H9 (cell line): ENCODE results near the gene LHPP. TPM values are rescaled to one million over a fixed set of nuclear protein-coding genes. Genes with fewer than 3 reads are reported as not detected.

ENCODE experiments used
- DNase-seq: peaks from one replicate; pipeline ENCODE4 v3.0.0-alpha.2; 2017
- H2AFZ ChIP-seq: one replicate; pipeline ENCODE4 v1.6.1; 2013; ENCODE audit warnings: mild to moderate bottlenecking, low read length, control low read depth, moderate library complexity
- H2AK5ac ChIP-seq: 2 replicates; pipeline ENCODE4 v1.6.1; 2013; ENCODE audit warnings: low read length, control low read depth, mixed read lengths; ENCODE audit not compliant: insufficient read length
- H2BK120ac ChIP-seq: one replicate; pipeline ENCODE4 v1.6.1; 2013; ENCODE audit warnings: low read depth, mild to moderate bottlenecking, low read length, control low read depth, inconsistent platforms; ENCODE audit not compliant: poor library complexity, severe bottlenecking
- H2BK12ac ChIP-seq: 2 replicates; pipeline ENCODE4 v1.6.1; 2013; ENCODE audit warnings: low read length, control low read depth, mixed read lengths, low read depth; ENCODE audit not compliant: insufficient read length
- H2BK15ac ChIP-seq: 2 replicates; pipeline ENCODE4 v1.6.1; 2013; ENCODE audit warnings: low read depth, low read length, control low read depth
- H2BK20ac ChIP-seq: one replicate; pipeline ENCODE4 v1.6.1; 2013; ENCODE audit warnings: low read depth, mild to moderate bottlenecking, low read length, control low read depth, inconsistent platforms; ENCODE audit not compliant: poor library complexity, severe bottlenecking
- H2BK5ac ChIP-seq: 2 replicates; pipeline ENCODE4 v1.6.1; 2013; ENCODE audit warnings: low read length, control low read depth, mixed read lengths; ENCODE audit not compliant: insufficient read length
- H3K14ac ChIP-seq: 2 replicates; pipeline ENCODE4 v1.6.1; 2013; ENCODE audit warnings: low read length, control low read depth; ENCODE audit not compliant: insufficient read depth
- H3K18ac ChIP-seq: 2 replicates; pipeline ENCODE4 v1.6.1; 2013; ENCODE audit warnings: low read depth, mild to moderate bottlenecking, mixed read lengths, low read length, control low read depth; ENCODE audit not compliant: insufficient read length
- H3K23ac ChIP-seq: 2 replicates; pipeline ENCODE4 v1.6.1; 2013; ENCODE audit warnings: low read length, control low read depth, mixed read lengths, low read depth; ENCODE audit not compliant: insufficient read length
- H3K23me2 ChIP-seq: 2 replicates; pipeline ENCODE4 v1.6.1; 2013; ENCODE audit warnings: low read depth, mild to moderate bottlenecking, mixed read lengths, low read length, control low read depth; ENCODE audit not compliant: insufficient read length, poor library complexity, severe bottlenecking
- H3K27ac ChIP-seq: 2 replicates; pipeline ENCODE4 v1.5.1; 2013; ENCODE audit warnings: low read length, control low read depth, mixed read lengths, low read depth; ENCODE audit not compliant: insufficient read length
- H3K27me3 ChIP-seq: 2 replicates; pipeline ENCODE4 v1.6.1; 2013; ENCODE audit warnings: low read length, control low read depth, inconsistent platforms; ENCODE audit not compliant: insufficient read depth
- H3K4ac ChIP-seq: 2 replicates; pipeline ENCODE4 v1.6.1; 2013; ENCODE audit warnings: low read depth, mild to moderate bottlenecking, control low read depth, inconsistent platforms, low read length, moderate library complexity
- H3K4me1 ChIP-seq: 2 replicates; pipeline ENCODE4 v1.6.1; 2013; ENCODE audit warnings: low read length, control low read depth, inconsistent platforms; ENCODE audit not compliant: insufficient read depth
- H3K4me2 ChIP-seq: 2 replicates; pipeline ENCODE4 v1.6.1; 2013; ENCODE audit warnings: low read length, control low read depth, mixed read lengths; ENCODE audit not compliant: insufficient read length, insufficient read depth
- H3K56ac ChIP-seq: 2 replicates; pipeline ENCODE4 v1.6.1; 2013; ENCODE audit warnings: low read depth, mild to moderate bottlenecking, mixed read lengths, low read length, control low read depth; ENCODE audit not compliant: insufficient read length
- H3K79me1 ChIP-seq: 2 replicates; pipeline ENCODE4 v1.6.1; 2013; ENCODE audit warnings: low read depth, mild to moderate bottlenecking, moderate library complexity, low read length, control low read depth, inconsistent platforms; ENCODE audit not compliant: insufficient read depth, poor library complexity, severe bottlenecking
- H3K79me2 ChIP-seq: 2 replicates; pipeline ENCODE4 v1.6.1; 2013; ENCODE audit warnings: low read length, control low read depth, inconsistent platforms; ENCODE audit not compliant: insufficient read depth
- H3K9ac ChIP-seq: 2 replicates; pipeline ENCODE4 v1.6.1; 2013; ENCODE audit warnings: low read length, control low read depth, mixed read lengths; ENCODE audit not compliant: insufficient read length; ENCODE audit errors: extremely low read depth
- H3K9me3 ChIP-seq: one replicate; pipeline ENCODE4 v1.6.1; 2013; ENCODE audit warnings: low read depth, low read length, inconsistent platforms; ENCODE audit not compliant: control insufficient read depth
- H3T11ph ChIP-seq: one replicate; pipeline ENCODE4 v1.6.1; 2013; ENCODE audit warnings: mild to moderate bottlenecking, low read length, control low read depth, inconsistent platforms
- H4K20me1 ChIP-seq: one replicate; pipeline ENCODE4 v1.6.1; 2013; ENCODE audit not compliant: control insufficient read depth, insufficient read length, insufficient read depth
- H4K5ac ChIP-seq: 2 replicates; pipeline ENCODE4 v1.6.1; 2013; ENCODE audit warnings: low read depth, mild to moderate bottlenecking, mixed read lengths, low read length, control low read depth; ENCODE audit not compliant: insufficient read length
- H4K8ac ChIP-seq: replicated peaks from 2 replicates; pipeline ENCODE4 v1.6.1; 2013; ENCODE audit warnings: low read length, control low read depth, mixed read lengths, low read depth; ENCODE audit not compliant: insufficient read length
- H4K91ac ChIP-seq: 2 replicates; pipeline ENCODE4 v1.6.1; 2013; ENCODE audit warnings: low read depth, mild to moderate bottlenecking, moderate library complexity, mixed read lengths, low read length, control low read depth; ENCODE audit not compliant: insufficient read length
- H3K27ac Mint-ChIP-seq, 3 experiments: 2 replicates in 2 of 3; 3 replicates in 1 of 3; pipeline ENCODE4 v1.8.0; 2020 to 2021; ENCODE audit warnings: mixed read lengths in 3 of 3, mild to moderate bottlenecking in 1 of 3, moderate library complexity in 1 of 3
- H3K27me3 Mint-ChIP-seq: 2 replicates; pipeline ENCODE4 v1.8.0; 2021; ENCODE audit warnings: low read depth, mild to moderate bottlenecking, moderate library complexity, mixed read lengths
- H3K36me3 Mint-ChIP-seq, 3 experiments: 2 replicates in 2 of 3; 3 replicates in 1 of 3; pipeline ENCODE4 v1.8.0; 2020 to 2021; ENCODE audit warnings: low read depth in 3 of 3, mixed read lengths in 3 of 3; ENCODE audit not compliant: insufficient read depth in 1 of 3
- H3K4me1 Mint-ChIP-seq, 2 experiments: 2 replicates each; pipeline ENCODE4 v1.8.0; 2020; ENCODE audit warnings: mixed read lengths in 2 of 2
- H3K4me3 Mint-ChIP-seq, 2 experiments: 2 replicates in 1 of 2; 3 replicates in 1 of 2; pipeline ENCODE4 v1.8.0; 2020 to 2021; ENCODE audit warnings: mild to moderate bottlenecking in 2 of 2, mixed read lengths in 2 of 2, moderate library complexity in 1 of 2
- H3K9me3 Mint-ChIP-seq, 2 experiments: 2 replicates in 1 of 2; 3 replicates in 1 of 2; pipeline ENCODE4 v1.8.0; 2020; ENCODE audit warnings: mild to moderate bottlenecking in 2 of 2, mixed read lengths in 2 of 2, moderate library complexity in 1 of 2
- WGBS: extraction: QIAGEN DNeasy Blood & Tissue Kit; methylation state at CpG from one replicate; pipeline ENCODE4 v1.1.7; 2013; ENCODE audit warnings: missing lambda C conversion rate, low lambda C conversion rate, mixed read lengths; ENCODE audit not compliant: insufficient read length; ENCODE audit errors: extremely low coverage; 5-methylcytosine and 5-hydroxymethylcytosine counted together
- total RNA-seq: library from RNA; stranded (reverse); gene quantifications from 2 replicates; pipeline ENCODE4 v1.2.1, GENCODE V29; 2021
- TF ChIP-seq, protein P1 (sequence below): fragments of 200-600 bp; sonication (generic); conservative IDR thresholded peaks from 3 replicates; pipeline ENCODE4 v1.8.0; 2021; ENCODE audit warnings: antibody characterized with exemption, mild to moderate bottlenecking

LHPP gene
- total RNA-seq, 1 experiment from 2014 or later = 29.6 TPM

DNA sequence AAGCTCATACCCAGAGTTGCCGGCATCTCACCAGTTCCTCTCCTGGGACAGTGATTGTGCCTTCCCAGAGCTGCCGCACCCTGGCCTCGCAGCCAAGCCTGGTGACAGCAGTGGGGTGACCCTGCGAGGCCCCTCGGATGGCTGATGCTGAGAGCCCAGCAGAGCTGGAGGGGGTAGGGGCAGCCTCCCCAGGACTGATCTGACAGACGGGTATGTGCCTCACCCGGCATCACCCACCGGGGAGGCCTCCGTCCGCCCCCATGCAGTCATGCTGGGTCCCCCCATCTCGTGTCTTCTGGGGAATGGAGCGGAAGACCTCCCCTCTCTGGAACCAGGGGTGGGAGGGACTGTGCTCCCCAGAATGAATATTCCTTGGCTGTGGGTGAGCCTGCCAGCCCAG lies 82.3 kb downstream of the LHPP start:
- no peaks in the 10 kb centered on the region for H3K27me3 ChIP-seq
- H3K23ac ChIP-seq = no peak overlapping the region
- no peak overlapping the region; the same call in 1 of the 2 replicates for H3K14ac ChIP-seq
- no peak overlapping the region for H2BK12ac ChIP-seq
- no peak overlapping the region for H3T11ph ChIP-seq
- H3K79me1 ChIP-seq = no peaks in the 10 kb centered on the region
- no peaks in the 10 kb centered on the region for H4K20me1 ChIP-seq
- no peak overlapping the region for H2AK5ac ChIP-seq
- H3K56ac ChIP-seq = no peak overlapping the region
- Mint-ChIP-seq H3K9me3 (no peaks in the 10 kb centered on the region), H3K27me3 (no peaks in the 10 kb centered on the region), H3K4me3 (no peak overlapping the region; a peak in 1 of 5 replicates), H3K4me1 (peaks cover 0 to 6% of the 10 kb centered on the region in 2 experiments; a peak in 1 of 4 replicates), H3K27ac (no peak overlapping the region; a peak in 1 of 7 replicates), H3K36me3 (no peaks in the 10 kb centered on the region; a peak in 1 of 7 replicates)
- H2BK5ac ChIP-seq = no peak overlapping the region
- H2BK120ac ChIP-seq = no peak overlapping the region
- DNase-seq = no peak
- H3K23me2 ChIP-seq = no peaks in the 10 kb centered on the region
- H2BK20ac ChIP-seq = no peak overlapping the region
- H4K5ac ChIP-seq = no peak overlapping the region
- no peak overlapping the region for H3K9ac ChIP-seq
- H3K4ac ChIP-seq = no peak overlapping the region
- H2BK15ac ChIP-seq = no peak overlapping the region
- H3K18ac ChIP-seq = no peak overlapping the region
- no peak overlapping the region for H4K91ac ChIP-seq
- no peaks in the 10 kb centered on the region for H3K9me3 ChIP-seq
- no peak overlapping the region for H3K27ac ChIP-seq
- no peak overlapping the region for H4K8ac ChIP-seq
- no peak overlapping the region for H2AFZ ChIP-seq
- H3K79me2 ChIP-seq = no peaks in the 10 kb centered on the region
- no peaks in the 10 kb centered on the region for H3K4me1 ChIP-seq
- TF ChIP-seq, protein P1, sequence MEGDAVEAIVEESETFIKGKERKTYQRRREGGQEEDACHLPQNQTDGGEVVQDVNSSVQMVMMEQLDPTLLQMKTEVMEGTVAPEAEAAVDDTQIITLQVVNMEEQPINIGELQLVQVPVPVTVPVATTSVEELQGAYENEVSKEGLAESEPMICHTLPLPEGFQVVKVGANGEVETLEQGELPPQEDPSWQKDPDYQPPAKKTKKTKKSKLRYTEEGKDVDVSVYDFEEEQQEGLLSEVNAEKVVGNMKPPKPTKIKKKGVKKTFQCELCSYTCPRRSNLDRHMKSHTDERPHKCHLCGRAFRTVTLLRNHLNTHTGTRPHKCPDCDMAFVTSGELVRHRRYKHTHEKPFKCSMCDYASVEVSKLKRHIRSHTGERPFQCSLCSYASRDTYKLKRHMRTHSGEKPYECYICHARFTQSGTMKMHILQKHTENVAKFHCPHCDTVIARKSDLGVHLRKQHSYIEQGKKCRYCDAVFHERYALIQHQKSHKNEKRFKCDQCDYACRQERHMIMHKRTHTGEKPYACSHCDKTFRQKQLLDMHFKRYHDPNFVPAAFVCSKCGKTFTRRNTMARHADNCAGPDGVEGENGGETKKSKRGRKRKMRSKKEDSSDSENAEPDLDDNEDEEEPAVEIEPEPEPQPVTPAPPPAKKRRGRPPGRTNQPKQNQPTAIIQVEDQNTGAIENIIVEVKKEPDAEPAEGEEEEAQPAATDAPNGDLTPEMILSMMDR = no peak
- no CpG with 5 or more reads among the region's 12 CpGs for WGBS
- H3K4me2 ChIP-seq = no peak overlapping the region
